ENCODE data around the gene CHID1. TPM values are rescaled to one million over a fixed set of nuclear protein-coding genes. Genes with fewer than 3 reads are reported as not detected.

CHID1 gene
- total RNA-seq, 3 donors from 2014 or later, result 58.3 to 79.5 (median 68.3) TPM

GRCh38 chr11:833849-834311 lies 76.7 kb downstream of the CHID1 start:
- no peaks in the 10 kb centered on the region for H3K9me3 ChIP-seq
- intact Hi-C loops (cut with DNase I; ENCODE audit: low total_unique reads), result no loop called here
- no peaks in the 10 kb centered on the region for H3K36me3 ChIP-seq
- peak overlapping the region; percentile 71 to 79 (median 76) for H3K4me3 ChIP-seq
- peaks cover 21 to 30% of the 10 kb centered on the region in 2 donors for H3K4me1 ChIP-seq
- H3K27ac ChIP-seq, result peak overlapping the region; percentile 84 to 93
- no peak for DNase-seq (ENCODE audit: low spot score in 2 of 2)
- H3K27me3 ChIP-seq, result no peaks in the 10 kb centered on the region
- TF ChIP-seq POLR2AphosphoS5 (IDR thresholded peaks at IDR 0.05) (peak in 1 of 3 donors; percentile 45), POLR2A (IDR thresholded peaks at IDR 0.05) (no peak), CTCF (IDR thresholded peaks at IDR 0.05) (no peak)

- intact Hi-C loops (cut with DNase I; ENCODE audit: low total_unique reads), result no loop called here
- no peaks in the 10 kb centered on the region for H3K9me3 ChIP-seq
- TF ChIP-seq POLR2A (IDR thresholded peaks at IDR 0.05) (no peak), POLR2AphosphoS5 (IDR thresholded peaks at IDR 0.05) (peak; percentile 19 to 40 (median 27)), CTCF (IDR thresholded peaks at IDR 0.05) (no peak)
These were observed 77.4 kb downstream of the CHID1 start for GRCh38 chr11:833114-833791.

GRCh38 chr11:832529-833113 lies 78.0 kb downstream of the CHID1 start, which contains the start of gene CD151:
TSS of gene CD151 (plus strand) at chr11:832952. CDS start at chr11:836070, 3,118 bp downstream.
- H3K27me3 ChIP-seq, result no peaks in the 10 kb centered on the region
- no peaks in the 10 kb centered on the region for H3K9me3 ChIP-seq
- peaks cover 29 to 41% of the 10 kb centered on the region in 2 donors for H3K4me1 ChIP-seq
- TF ChIP-seq CTCF (IDR thresholded peaks at IDR 0.05) (no peak), POLR2AphosphoS5 (IDR thresholded peaks at IDR 0.05) (peak in 1 of 3 donors; percentile 28)
- intact Hi-C loops (cut with DNase I; ENCODE audit: low total_unique reads), result no loop called here
- peak within 1 kb of the TSS; percentile 71 to 79 (median 76) for H3K4me3 ChIP-seq
- peak within 1 kb of the TSS; percentile 84 to 93 for H3K27ac ChIP-seq
- no peaks in the 10 kb centered on the region for H3K36me3 ChIP-seq
- DNase-seq (ENCODE audit: low spot score in 2 of 2), result no peak

More at GRCh38 chr11:833114-833791, 77.4 kb downstream of the CHID1 start:
- Histone ChIP-seq H3K27ac (peak overlapping the region; percentile 84 to 93), H3K36me3 (no peaks in the 10 kb centered on the region), H3K27me3 (no peaks in the 10 kb centered on the region), H3K4me1 (peaks cover 27 to 37% of the 10 kb centered on the region in 2 donors), H3K4me3 (peak overlapping the region; percentile 71 to 79 (median 76))
- DNase-seq (ENCODE audit: low spot score in 2 of 2), result no peak

GRCh38 chr11:831961-832528 lies 78.6 kb downstream of the CHID1 start:
- H3K4me3 ChIP-seq, result peak overlapping the region; percentile 71 to 79 (median 76)
- TF ChIP-seq POLR2AphosphoS5 (IDR thresholded peaks at IDR 0.05) (no peak), POLR2A (IDR thresholded peaks at IDR 0.05) (no peak), CTCF (IDR thresholded peaks at IDR 0.05) (no peak)
- no peaks in the 10 kb centered on the region for H3K9me3 ChIP-seq
- intact Hi-C loops (cut with DNase I; ENCODE audit: low total_unique reads), result no loop called here
- H3K27me3 ChIP-seq, result no peaks in the 10 kb centered on the region
- H3K4me1 ChIP-seq, result peaks cover 35 to 45% of the 10 kb centered on the region in 2 donors
- no peaks in the 10 kb centered on the region for H3K36me3 ChIP-seq
- peak overlapping the region; percentile 84 to 93 for H3K27ac ChIP-seq
- DNase-seq (ENCODE audit: low spot score in 2 of 2), result no peak

Measured in breast epithelium (tissue), 4 donors.